IPS-18a (cell line): ENCODE data around the gene SPDEF.

ENCODE experiments used
- H3K27ac ChIP-seq: one replicate; pipeline ENCODE4 v1.5.1; 2013; ENCODE audit warnings: low read length
- H3K27me3 ChIP-seq: one replicate; pipeline ENCODE4 v1.6.1; 2013; ENCODE audit warnings: mild to moderate bottlenecking, low read length; ENCODE audit not compliant: control insufficient read depth, insufficient read depth
- H3K36me3 ChIP-seq: one replicate; pipeline ENCODE4 v1.6.1; 2013; ENCODE audit warnings: low read depth, low read length; ENCODE audit not compliant: control insufficient read depth
- H3K4me1 ChIP-seq: one replicate; pipeline ENCODE4 v1.6.1; 2013; ENCODE audit warnings: low read depth, low read length; ENCODE audit not compliant: control insufficient read depth
- H3K4me3 ChIP-seq: one replicate; pipeline ENCODE4 v1.5.1; 2013; ENCODE audit warnings: low read length
- H3K9ac ChIP-seq: one replicate; pipeline ENCODE4 v1.6.1; 2013; ENCODE audit warnings: mild to moderate bottlenecking, low read length, moderate library complexity
- H3K9me3 ChIP-seq: one replicate; pipeline ENCODE4 v1.6.1; 2013; ENCODE audit warnings: low read depth, low read length; ENCODE audit not compliant: control insufficient read depth

SPDEF gene

GRCh38 chr6:34581561-34581920, 25.4 kb upstream of the SPDEF start:
- Histone ChIP-seq H3K9me3 (no peaks in the 10 kb centered on the region), H3K27me3 (no peaks in the 10 kb centered on the region), H3K4me1 (peaks cover 10% of the 10 kb centered on the region), H3K4me3 (no peak overlapping the region), H3K9ac (no peak overlapping the region), H3K27ac (no peak overlapping the region), H3K36me3 (no peaks in the 10 kb centered on the region)

- Histone ChIP-seq H3K9me3 (no peaks in the 10 kb centered on the region), H3K9ac (no peak overlapping the region), H3K4me3 (no peak overlapping the region), H3K27ac (no peak overlapping the region), H3K27me3 (no peaks in the 10 kb centered on the region), H3K4me1 (peaks cover 10% of the 10 kb centered on the region), H3K36me3 (no peaks in the 10 kb centered on the region)
These were observed 24.8 kb upstream of the SPDEF start for GRCh38 chr6:34580707-34581560.

DNA sequence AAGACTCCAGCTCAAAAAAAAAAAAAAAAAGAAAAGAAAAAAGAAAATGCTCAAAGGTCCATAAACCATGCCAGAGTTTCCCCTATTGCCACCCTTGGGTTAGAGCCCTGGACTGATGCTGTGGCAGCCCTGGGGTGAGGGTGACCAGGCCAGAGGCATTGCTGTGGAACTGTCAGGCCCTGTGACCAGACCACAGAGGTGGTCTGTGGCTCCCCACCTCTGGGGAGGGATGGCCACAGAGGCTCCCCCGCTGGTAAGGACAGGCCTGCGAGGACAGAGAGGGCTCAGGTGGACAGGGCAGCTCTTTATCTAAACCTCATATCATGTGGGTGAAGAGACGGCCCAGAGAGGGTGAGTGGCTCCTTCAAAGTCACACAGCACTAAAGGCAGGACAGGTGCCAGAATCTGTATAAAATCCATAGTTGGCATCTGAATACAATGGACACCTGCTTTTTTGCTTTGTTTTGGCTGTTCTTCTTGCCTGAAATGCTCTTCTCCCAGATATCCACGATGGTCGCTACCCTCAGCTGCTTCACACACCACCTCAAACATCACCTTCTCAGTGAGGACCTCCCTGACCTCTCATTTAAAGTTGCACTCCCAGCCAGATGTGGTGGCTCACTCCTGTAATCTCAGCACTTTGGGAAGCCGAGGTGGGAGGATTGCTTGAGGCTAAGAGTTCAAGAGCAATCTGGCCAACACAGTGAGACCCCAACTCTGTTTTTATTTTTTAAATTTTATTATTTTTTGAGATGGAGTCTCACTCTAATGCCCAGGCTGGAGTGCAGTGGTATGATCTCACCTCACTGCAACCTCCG, 22.5 kb upstream of the SPDEF start:
- Histone ChIP-seq H3K9me3 (no peaks in the 10 kb centered on the region), H3K4me3 (no peak overlapping the region), H3K4me1 (peaks cover 15% of the 10 kb centered on the region), H3K9ac (no peak overlapping the region), H3K36me3 (no peaks in the 10 kb centered on the region), H3K27ac (no peak overlapping the region), H3K27me3 (no peaks in the 10 kb centered on the region)

- H3K4me1 ChIP-seq, result peaks cover 14% of the 10 kb centered on the region
- H3K27me3 ChIP-seq, result no peaks in the 10 kb centered on the region
- no peaks in the 10 kb centered on the region for H3K36me3 ChIP-seq
- H3K9me3 ChIP-seq, result no peaks in the 10 kb centered on the region
- no peak overlapping the region for H3K27ac ChIP-seq
- no peak overlapping the region for H3K9ac ChIP-seq
- no peak overlapping the region for H3K4me3 ChIP-seq
These were observed 20.3 kb upstream of the SPDEF start for GRCh38 chr6:34576286-34576955.

GRCh38 chr6:34575326-34575725, 19.2 kb upstream of the SPDEF start:
- no peak overlapping the region for H3K27ac ChIP-seq
- H3K9ac ChIP-seq, result no peak overlapping the region
- H3K9me3 ChIP-seq, result no peaks in the 10 kb centered on the region
- H3K4me1 ChIP-seq, result peaks cover 8% of the 10 kb centered on the region
- no peaks in the 10 kb centered on the region for H3K36me3 ChIP-seq
- H3K4me3 ChIP-seq, result no peak overlapping the region
- no peaks in the 10 kb centered on the region for H3K27me3 ChIP-seq

GRCh38 chr6:34574647-34575293, 18.6 kb upstream of the SPDEF start:
- Histone ChIP-seq H3K9me3 (no peaks in the 10 kb centered on the region), H3K4me3 (no peak overlapping the region), H3K4me1 (peaks cover 8% of the 10 kb centered on the region), H3K27ac (no peak overlapping the region), H3K27me3 (no peaks in the 10 kb centered on the region), H3K9ac (no peak overlapping the region), H3K36me3 (no peaks in the 10 kb centered on the region)

- peaks cover 8% of the 10 kb centered on the region for H3K4me1 ChIP-seq
- H3K27ac ChIP-seq, result no peak overlapping the region
- H3K9ac ChIP-seq, result no peak overlapping the region
- no peaks in the 10 kb centered on the region for H3K36me3 ChIP-seq
- H3K4me3 ChIP-seq, result no peak overlapping the region
- H3K9me3 ChIP-seq, result no peaks in the 10 kb centered on the region
- no peaks in the 10 kb centered on the region for H3K27me3 ChIP-seq
These were observed 17.5 kb upstream of the SPDEF start for GRCh38 chr6:34573567-34574183.

DNA sequence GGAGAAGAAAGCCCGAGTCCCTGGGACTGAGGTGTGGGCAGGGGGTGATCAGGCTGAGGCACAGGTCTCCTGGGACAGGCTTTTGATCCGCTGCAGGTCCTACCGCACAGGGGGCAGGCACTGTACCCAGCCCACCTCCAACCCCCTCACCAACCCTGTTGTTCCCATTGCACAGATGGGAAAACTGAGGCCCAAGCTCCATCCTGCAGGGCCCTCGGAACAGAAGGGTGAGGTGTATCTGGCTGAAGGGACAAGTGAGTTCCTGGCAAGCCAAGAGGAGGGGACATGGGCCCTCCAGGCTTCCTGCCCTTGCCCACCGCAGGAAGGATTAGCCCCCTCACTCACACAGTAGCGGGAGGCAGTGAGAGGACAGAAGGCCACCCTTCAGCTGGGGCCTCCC, 16.5 kb upstream of the SPDEF start:
- H3K9me3 ChIP-seq, result no peaks in the 10 kb centered on the region
- no peak overlapping the region for H3K27ac ChIP-seq
- no peak overlapping the region for H3K4me3 ChIP-seq
- no peak overlapping the region for H3K9ac ChIP-seq
- no peaks in the 10 kb centered on the region for H3K36me3 ChIP-seq
- H3K4me1 ChIP-seq, result peaks cover 8% of the 10 kb centered on the region
- no peaks in the 10 kb centered on the region for H3K27me3 ChIP-seq

DNA sequence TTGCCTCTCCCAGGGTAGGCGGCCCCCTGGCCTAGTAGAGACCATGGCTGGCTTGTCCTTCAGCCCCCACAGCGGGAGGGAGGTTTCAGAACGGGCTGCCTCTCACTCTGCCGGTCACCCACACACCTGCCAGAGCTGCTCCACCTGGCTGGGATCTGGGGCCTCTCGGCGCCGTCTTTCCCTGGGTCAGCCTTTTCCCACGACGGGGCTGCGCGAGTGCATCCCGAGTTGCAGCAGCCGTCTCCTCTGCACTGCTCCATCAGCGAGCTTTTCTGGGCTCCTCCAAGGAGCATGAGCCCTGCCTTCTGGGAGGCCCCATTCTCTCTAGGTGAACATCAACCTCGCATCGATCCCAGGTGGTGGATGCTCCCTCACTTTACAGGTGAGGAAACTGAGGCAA, 15.9 kb upstream of the SPDEF start:
- Histone ChIP-seq H3K27me3 (no peaks in the 10 kb centered on the region), H3K9me3 (no peaks in the 10 kb centered on the region), H3K36me3 (no peaks in the 10 kb centered on the region), H3K4me1 (peaks cover 8% of the 10 kb centered on the region), H3K27ac (no peak overlapping the region), H3K9ac (no peak overlapping the region), H3K4me3 (no peak overlapping the region)

GRCh38 chr6:34571388-34571787, 15.3 kb upstream of the SPDEF start:
- Histone ChIP-seq H3K9me3 (no peaks in the 10 kb centered on the region), H3K9ac (no peak overlapping the region), H3K4me3 (no peak overlapping the region), H3K27me3 (no peaks in the 10 kb centered on the region), H3K27ac (no peak overlapping the region), H3K36me3 (no peaks in the 10 kb centered on the region), H3K4me1 (peaks cover 8% of the 10 kb centered on the region)
